Adipocyte (in vitro differentiated cells): Measurements from ENCODE around the gene CSK.
"Not testable (repeated sequence)": the region's sequence is repeated elsewhere in the genome, so short reads cannot be mapped to it uniquely, and the experiment has no call there.

Experiments used
- DNase-seq: peaks from one replicate; pipeline ENCODE4 v3.0.0-alpha.2; 2015; ENCODE audit warnings: low read depth
- H3K27me3 ChIP-seq: replicated peaks from 2 replicates; pipeline ENCODE4 v1.7.0; 2013; ENCODE audit warnings: mild to moderate bottlenecking, low read length, moderate library complexity; ENCODE audit not compliant: control insufficient read depth, insufficient read depth
- H3K36me3 ChIP-seq: 2 replicates; pipeline ENCODE4 v1.7.0; 2013; ENCODE audit warnings: low read length, mild to moderate bottlenecking, moderate library complexity; ENCODE audit not compliant: control insufficient read depth, insufficient read depth, severe bottlenecking
- H3K4me1 ChIP-seq: 2 replicates; pipeline ENCODE4 v1.7.0; 2013; ENCODE audit warnings: mild to moderate bottlenecking, low read length, moderate library complexity; ENCODE audit not compliant: control insufficient read depth, insufficient read depth
- H3K4me3 ChIP-seq: 2 replicates; pipeline ENCODE4 v1.7.0; 2013; ENCODE audit warnings: mild to moderate bottlenecking, low read length, moderate library complexity
- H3K9ac ChIP-seq: 2 replicates; pipeline ENCODE4 v1.7.0; 2013; ENCODE audit warnings: mild to moderate bottlenecking, low read length, moderate library complexity
- H3K9me3 ChIP-seq: 2 replicates; pipeline ENCODE4 v1.7.0; 2013; ENCODE audit warnings: mild to moderate bottlenecking, low read length, moderate library complexity; ENCODE audit not compliant: control insufficient read depth

CSK gene

DNA sequence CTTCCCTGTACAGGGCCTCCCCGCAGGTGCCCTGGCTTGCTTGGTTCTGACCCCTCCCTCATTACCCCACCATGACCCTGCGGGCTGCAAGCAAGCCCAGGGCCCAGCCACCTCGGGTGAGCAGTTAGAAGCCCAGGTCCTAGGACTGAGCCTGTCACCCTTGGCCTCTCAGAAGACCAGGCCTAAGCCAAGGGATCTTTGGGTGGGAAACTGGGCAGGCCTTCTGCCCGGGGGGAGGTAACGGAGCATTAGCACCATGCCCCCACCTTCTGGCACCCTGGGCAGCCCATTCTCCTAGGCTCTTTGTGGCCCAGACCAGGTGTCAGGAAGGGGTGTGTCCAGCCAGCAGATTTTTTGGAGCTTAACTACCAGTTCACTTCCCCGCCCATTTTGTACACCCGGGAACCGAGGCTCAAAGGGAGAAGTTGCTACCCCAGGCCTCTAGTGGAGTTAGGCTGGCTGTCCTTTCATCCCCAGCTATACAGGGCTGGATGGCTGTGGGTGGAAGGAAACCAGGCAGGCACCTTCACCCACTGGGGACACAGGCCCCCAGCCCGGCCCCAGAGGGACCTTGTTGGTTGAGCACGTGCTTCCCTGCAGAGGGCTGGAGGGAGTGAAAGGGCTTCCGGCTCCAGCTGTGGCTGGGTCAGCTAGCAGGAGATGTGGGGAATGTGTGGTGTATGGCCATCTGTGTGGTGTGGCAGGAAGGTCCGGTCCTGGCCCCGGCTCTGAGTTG is 1.4 kb downstream of the CSK start:
- H3K9me3 ChIP-seq: no peaks in the 10 kb centered on the region
- peak overlapping the region; percentile 94 for H3K9ac ChIP-seq
- DNase-seq: peak; percentile 50
- no peaks in the 10 kb centered on the region for H3K27me3 ChIP-seq
- peak overlapping the region; percentile 96 for H3K4me3 ChIP-seq
- peaks cover 37% of the 10 kb centered on the region for H3K4me1 ChIP-seq
- H3K36me3 ChIP-seq: no peaks in the 10 kb centered on the region

DNA sequence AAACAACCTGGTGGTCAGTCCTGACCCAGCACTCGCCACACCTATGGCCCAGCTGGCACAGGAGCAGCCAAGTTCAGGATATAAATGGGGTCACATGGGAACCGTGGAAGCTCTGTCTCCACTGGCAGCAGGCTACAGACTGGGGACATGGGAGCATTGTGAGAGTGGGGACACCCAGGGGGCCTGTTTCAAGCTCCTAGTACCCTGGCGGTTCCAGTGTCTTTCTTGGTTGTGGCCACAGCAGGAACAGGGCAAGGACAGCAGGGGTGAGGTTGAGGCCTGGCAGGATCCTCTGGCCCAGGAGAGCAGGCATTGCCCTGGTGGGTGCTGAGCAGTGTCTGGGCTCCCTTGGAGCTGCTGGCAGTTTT is 1.9 kb downstream of the CSK start:
- Histone ChIP-seq H3K9me3 (no peaks in the 10 kb centered on the region), H3K4me3 (peak overlapping the region; percentile 96), H3K9ac (peak overlapping the region; percentile 94), H3K36me3 (no peaks in the 10 kb centered on the region), H3K4me1 (peaks cover 37% of the 10 kb centered on the region), H3K27me3 (no peaks in the 10 kb centered on the region)
- DNase-seq: no peak

DNA sequence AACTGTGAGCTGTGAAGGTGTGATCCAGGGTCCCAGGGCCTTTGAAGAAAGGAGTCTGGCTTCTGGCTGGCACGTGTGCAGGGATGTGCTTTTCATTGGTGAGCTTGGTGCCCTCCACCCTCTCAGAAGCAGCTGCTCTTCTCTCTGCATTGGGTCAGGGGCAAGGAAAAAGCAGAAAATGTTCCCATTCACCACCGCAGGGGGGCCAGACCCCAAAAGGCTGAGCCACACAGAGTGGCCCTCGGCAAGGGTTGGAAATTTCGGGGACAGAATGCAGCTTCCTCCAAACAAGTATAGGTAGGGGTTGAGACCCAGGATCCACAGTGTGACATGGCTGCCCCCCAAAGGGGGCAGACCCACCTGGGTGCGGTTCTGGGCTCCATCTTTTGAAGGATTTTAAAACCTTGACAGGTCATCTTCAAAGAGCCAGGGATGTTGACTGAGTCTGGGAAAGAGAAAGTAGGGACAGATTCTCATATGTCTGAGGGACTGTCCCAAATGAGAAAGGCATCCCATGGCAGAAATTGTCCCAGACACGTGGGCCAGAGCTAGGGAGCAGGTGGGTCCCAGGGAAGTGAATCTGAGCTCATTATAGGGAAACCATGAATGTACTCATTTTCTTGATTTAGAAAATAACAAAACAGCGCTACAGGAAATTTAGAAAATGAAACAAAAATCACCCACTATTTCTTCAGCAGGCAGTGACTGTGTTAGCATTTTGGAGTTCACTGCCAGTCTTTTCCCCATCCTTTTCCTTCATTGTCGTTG is 2.7 kb downstream of the CSK start:
- no peak for DNase-seq
- Histone ChIP-seq H3K36me3 (no peaks in the 10 kb centered on the region), H3K4me1 (peaks cover 37% of the 10 kb centered on the region), H3K27me3 (no peaks in the 10 kb centered on the region), H3K9ac (no peak overlapping the region), H3K9me3 (no peaks in the 10 kb centered on the region), H3K4me3 (peak overlapping the region; percentile 96)

DNA sequence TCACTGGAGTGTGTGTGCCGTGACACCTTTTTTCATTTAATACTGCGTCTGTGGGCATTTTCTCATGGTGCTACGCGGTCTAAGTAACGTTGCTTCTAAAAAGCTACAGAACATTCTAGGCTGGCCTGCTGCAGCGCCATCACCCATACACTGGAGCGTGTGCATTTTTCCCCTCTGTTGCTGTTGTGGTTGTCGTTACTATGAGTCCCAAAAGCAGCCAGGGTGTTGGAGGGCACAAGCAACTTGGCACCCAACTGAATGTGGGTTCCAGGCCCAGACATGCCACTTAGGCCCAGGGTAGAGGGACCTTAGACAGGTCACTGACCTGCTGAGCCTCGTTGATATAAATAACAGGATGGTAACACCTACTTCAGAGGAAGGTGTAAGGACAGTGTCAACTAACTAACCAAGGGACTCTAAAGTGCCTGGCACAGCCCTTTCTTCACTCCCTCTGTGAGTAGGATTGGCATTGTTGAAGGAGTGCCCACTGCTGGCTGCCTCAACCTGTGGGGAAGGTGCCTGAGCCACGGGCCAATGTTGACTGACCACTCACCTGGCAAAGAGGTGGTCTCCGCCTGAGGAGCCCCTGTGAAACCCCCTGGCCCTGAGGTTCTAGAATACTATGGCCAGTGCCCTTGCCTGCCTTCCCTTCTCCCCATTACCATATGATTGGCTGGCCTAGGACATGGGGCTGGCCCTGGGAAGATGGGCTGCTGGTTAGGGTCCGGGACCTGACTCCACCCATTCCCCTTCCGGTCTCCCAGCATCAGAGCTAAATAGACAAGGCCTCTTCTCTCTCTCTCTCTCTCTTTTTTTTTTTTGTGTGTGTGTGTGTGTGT is 3.5 kb downstream of the CSK start:
- Histone ChIP-seq H3K9me3 (no peaks in the 10 kb centered on the region), H3K36me3 (no peaks in the 10 kb centered on the region), H3K4me1 (peaks cover 45% of the 10 kb centered on the region), H3K4me3 (no peak overlapping the region), H3K27me3 (no peaks in the 10 kb centered on the region), H3K9ac (no peak overlapping the region)
- no peak for DNase-seq

DNA sequence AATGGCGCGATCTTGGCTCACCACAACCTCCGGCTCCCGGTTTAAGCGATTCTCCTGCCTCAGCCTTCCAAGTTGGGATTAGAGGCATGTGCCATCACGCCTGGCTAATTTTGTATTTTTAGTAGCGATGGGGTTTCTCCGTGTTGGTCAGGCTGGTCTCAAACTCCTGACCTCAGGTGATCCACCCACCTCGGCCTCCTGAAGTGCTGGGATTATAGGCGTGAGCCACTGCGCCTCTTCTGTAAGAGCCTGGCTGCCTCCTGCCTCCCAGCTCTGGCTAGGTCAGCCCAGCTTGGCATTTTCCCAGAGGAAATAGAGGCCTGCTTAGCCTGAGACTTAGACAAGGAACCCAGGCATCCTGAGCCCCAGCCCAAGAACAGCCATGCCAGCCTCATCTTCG is 4.2 kb downstream of the CSK start:
- H3K36me3 ChIP-seq, H3K9me3 ChIP-seq, H3K4me3 ChIP-seq, H3K27me3 ChIP-seq, DNase-seq, H3K9ac ChIP-seq: not testable (repeated sequence)
- peaks cover 45% of the 10 kb centered on the region for H3K4me1 ChIP-seq

DNA sequence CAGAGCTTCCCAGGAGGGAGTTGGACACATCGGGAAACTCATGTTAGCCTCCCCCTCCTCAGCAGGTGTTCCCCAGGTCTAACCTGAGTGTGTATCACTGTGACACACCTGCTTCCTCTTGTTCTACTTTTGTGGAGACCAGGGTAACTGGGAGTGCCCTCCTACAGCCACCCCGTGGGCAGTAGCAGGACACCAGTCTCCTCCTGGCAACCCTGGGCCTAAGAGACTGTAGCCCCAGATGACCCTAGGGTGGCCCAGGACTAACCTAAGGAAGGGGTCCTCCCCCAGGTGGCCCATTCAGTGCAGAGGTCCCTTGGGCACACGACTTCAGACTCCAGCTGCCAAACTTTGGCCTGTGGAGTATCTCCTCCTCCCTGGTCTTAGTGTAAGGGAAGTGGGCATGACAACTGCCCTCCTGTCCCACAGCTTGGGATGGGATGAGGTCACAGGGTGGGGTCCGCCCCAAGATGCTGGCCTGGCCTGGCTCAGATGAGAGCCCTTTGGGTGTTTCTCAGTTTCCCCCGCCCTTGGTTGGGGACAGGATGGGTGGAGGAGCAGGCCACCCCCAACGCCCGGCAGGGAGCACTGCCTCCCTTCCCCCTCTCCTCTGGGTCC is 4.8 kb downstream of the CSK start:
- H3K27me3 ChIP-seq: no peaks in the 10 kb centered on the region
- H3K4me3 ChIP-seq: no peak overlapping the region
- peaks cover 41% of the 10 kb centered on the region for H3K4me1 ChIP-seq
- no peaks in the 10 kb centered on the region for H3K36me3 ChIP-seq
- no peak for DNase-seq
- no peak overlapping the region for H3K9ac ChIP-seq
- H3K9me3 ChIP-seq: no peaks in the 10 kb centered on the region

DNA sequence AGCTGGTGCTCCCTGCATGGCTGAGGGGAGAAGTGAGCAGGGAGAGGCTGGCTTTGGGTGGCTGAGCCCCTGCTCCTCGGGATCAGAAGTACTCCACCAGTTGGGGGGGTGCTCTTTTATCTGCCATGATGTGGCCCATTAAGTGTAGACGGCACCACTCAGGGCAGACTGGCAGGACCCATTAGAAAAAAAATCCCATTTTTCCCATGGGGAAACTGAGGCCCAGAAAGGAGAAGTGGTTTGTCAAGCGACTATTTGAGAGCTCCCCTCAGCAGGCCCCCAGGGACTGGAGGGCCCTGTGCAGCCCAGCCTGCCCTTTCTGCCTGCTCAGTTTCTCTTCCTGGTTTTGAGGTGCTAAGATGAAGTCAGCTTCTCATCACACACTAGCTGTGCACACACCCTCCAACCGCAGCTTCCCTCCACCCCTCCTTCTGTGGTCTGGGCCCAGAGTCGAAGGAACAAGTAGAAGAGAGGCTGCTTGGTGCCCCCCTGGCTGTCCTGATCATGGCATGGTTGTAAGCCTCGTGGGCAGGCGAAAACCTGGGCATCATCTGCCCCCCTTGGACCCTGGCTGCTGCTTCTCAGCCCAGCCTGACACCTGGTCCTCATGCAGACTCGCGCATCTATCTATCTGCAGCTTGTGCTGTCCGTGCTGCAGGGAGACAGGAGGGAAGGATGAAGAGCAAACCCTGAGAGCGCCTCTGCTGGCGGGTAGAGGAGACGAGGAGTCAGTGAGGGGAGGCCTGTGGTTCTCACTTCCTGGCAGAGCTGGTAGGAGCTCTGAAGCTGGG is 5.6 kb downstream of the CSK start:
- H3K4me1 ChIP-seq: peaks cover 41% of the 10 kb centered on the region
- no peaks in the 10 kb centered on the region for H3K9me3 ChIP-seq
- no peak overlapping the region for H3K9ac ChIP-seq
- H3K36me3 ChIP-seq: no peaks in the 10 kb centered on the region
- DNase-seq: peak; percentile 64
- no peaks in the 10 kb centered on the region for H3K27me3 ChIP-seq
- no peak overlapping the region for H3K4me3 ChIP-seq

DNA sequence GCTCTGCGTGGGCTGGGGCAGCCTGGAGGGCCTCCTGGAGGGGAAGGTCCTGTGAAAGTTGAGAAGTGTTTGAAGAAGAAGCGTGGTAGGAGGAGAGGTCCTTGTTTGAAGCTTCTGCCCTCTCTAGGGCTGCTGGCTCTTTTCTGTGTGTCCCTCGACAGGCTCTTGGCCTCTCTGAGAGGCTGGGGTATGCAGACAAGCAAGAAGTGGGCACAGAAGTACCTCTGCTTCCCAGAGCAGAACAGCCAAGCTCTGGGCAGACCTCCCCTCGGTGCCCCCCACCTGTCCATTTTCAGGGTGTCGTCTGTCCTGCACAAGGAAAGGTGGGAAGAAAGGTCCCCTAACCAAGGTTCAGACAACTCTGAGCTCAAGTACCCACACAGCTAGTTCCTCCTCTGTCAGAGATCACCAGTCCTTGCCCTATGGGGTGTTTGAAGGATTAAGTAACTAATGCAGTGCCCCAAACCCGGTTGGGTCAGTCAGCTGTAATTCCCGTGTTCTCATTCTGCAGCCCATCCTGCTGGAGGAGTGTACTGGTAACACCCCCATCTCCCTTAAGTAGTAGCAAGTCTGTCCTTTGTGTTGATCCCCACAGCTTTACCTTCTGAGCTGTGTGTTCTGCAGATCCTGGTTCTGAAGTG is 6.3 kb downstream of the CSK start:
- Histone ChIP-seq H3K4me1 (peaks cover 36% of the 10 kb centered on the region), H3K4me3 (no peak overlapping the region), H3K27me3 (no peaks in the 10 kb centered on the region), H3K9me3 (no peaks in the 10 kb centered on the region), H3K9ac (no peak overlapping the region), H3K36me3 (no peaks in the 10 kb centered on the region)
- no peak for DNase-seq

DNA sequence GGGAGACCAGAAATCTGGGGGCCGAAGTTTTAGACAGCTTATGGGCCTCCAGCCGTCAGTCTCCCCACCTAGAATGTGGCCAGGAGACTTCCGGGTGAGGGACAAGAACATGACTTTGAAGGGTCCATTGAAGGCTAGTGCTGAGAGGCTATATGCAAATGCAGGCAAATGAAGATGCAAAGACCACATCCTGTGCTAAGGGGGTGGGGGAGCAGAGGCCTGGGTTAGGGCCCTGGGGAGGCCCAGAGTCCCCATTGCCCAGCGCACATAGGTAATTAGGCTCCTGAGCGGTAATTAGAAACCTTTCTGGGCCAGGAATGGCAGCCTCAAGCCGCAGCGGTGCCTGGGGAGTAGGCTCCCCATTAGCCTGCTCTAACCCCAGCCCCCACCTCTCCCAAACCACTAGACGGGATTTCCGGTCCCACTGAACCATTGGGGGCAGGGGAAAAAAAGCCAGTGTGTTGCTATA is 6.8 kb downstream of the CSK start:
- H3K9ac ChIP-seq: no peak overlapping the region
- no peak for DNase-seq
- H3K9me3 ChIP-seq: no peaks in the 10 kb centered on the region
- no peaks in the 10 kb centered on the region for H3K27me3 ChIP-seq
- no peak overlapping the region for H3K4me3 ChIP-seq
- H3K36me3 ChIP-seq: no peaks in the 10 kb centered on the region
- H3K4me1 ChIP-seq: peaks cover 31% of the 10 kb centered on the region

DNA sequence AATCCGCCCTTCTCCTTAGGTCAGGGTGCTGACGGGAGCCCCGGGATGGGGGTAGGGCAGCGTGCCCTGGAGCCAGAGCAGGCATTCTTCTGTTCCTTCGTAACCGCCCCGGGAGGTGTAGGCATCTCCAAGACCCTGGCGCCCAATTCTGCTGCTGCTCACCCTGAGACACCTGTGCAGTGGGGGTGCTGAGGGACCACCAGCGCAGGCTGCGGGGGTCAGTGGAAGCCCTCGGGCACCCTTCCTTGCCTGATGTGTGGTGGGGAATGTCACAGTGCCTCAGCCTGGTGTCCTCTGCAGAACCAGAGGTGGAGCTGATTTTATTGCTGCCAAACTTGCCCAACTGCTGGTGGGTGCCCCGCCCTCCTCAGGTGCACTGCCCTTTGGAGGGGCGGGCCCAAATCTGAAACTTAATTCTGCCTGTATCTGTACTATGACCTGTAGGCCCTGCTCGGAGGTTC is 7.3 kb downstream of the CSK start:
- H3K9me3 ChIP-seq: no peaks in the 10 kb centered on the region
- no peaks in the 10 kb centered on the region for H3K36me3 ChIP-seq
- DNase-seq: no peak
- H3K4me1 ChIP-seq: peaks cover 26% of the 10 kb centered on the region
- no peak overlapping the region for H3K4me3 ChIP-seq
- no peaks in the 10 kb centered on the region for H3K27me3 ChIP-seq
- H3K9ac ChIP-seq: no peak overlapping the region
